HG03196 (cell line): ENCODE data around the gene ANOS1.
"Not testable (repeated sequence)": the region's sequence is repeated elsewhere in the genome, so short reads cannot be mapped to it uniquely, and the experiment has no call there.

Source experiments
- ATAC-seq: cut with Tn5 transposase; IDR thresholded peaks from one replicate; pipeline ENCODE4 v1.9.1; 2021; ENCODE audit not compliant: unreplicated experiment

The ANOS1 gene

GRCh38 chrX:8731559-8732395, at the start of gene ANOS1:
Gene ANOS1, minus strand, starts transcription at chrX:8732137. Its CDS starts 101 bp downstream, at chrX:8732036.
- no peak for ATAC-seq

- ATAC-seq = no peak
Observed at GRCh38 chrX:8773117-8773516, 41.2 kb upstream of the ANOS1 start.

- ATAC-seq = no peak
Observed at GRCh38 chrX:8760021-8760420, 28.1 kb upstream of the ANOS1 start.

- not testable (repeated sequence) for ATAC-seq
Observed at GRCh38 chrX:8758706-8759105, 26.8 kb upstream of the ANOS1 start.

GRCh38 chrX:8757609-8758389, 25.9 kb upstream of the ANOS1 start:
- not testable (repeated sequence) for ATAC-seq

GRCh38 chrX:8755813-8756212, 23.9 kb upstream of the ANOS1 start:
- ATAC-seq = no peak

GRCh38 chrX:8755116-8755515, 23.2 kb upstream of the ANOS1 start:
- no peak for ATAC-seq

GRCh38 chrX:8749697-8750096, 17.8 kb upstream of the ANOS1 start:
- ATAC-seq = no peak

- no peak for ATAC-seq
Observed at GRCh38 chrX:8748855-8749254, 16.9 kb upstream of the ANOS1 start.

GRCh38 chrX:8743126-8743732, 11.3 kb upstream of the ANOS1 start:
- ATAC-seq = no peak

- no peak for ATAC-seq
Observed at GRCh38 chrX:8741981-8742380, 10.0 kb upstream of the ANOS1 start.

- ATAC-seq = no peak
Observed at GRCh38 chrX:8738588-8739189, 6.8 kb upstream of the ANOS1 start.

- ATAC-seq = no peak
Observed at GRCh38 chrX:8737883-8738282, 5.9 kb upstream of the ANOS1 start.

- no peak for ATAC-seq
Observed at GRCh38 chrX:8730812-8731558, 952 bp downstream of the ANOS1 start.

- ATAC-seq = no peak
Observed at GRCh38 chrX:8729811-8730210, 2.1 kb downstream of the ANOS1 start.

- ATAC-seq = no peak
Observed at GRCh38 chrX:8728932-8729535, 2.9 kb downstream of the ANOS1 start.

GRCh38 chrX:8726031-8726652, 5.8 kb downstream of the ANOS1 start:
- ATAC-seq = no peak

GRCh38 chrX:8724300-8724699, 7.6 kb downstream of the ANOS1 start:
- ATAC-seq = no peak

GRCh38 chrX:8721536-8721935, 10.4 kb downstream of the ANOS1 start:
- ATAC-seq = no peak

- ATAC-seq = no peak
Observed at GRCh38 chrX:8720136-8720535, 11.8 kb downstream of the ANOS1 start.
